Activated B cell treated with CpG ODN at 0.5 μM for 24 hours (primary cell): Measurements from ENCODE around the gene MYLK. TPM values are rescaled to one million over a fixed set of nuclear protein-coding genes. Genes with fewer than 3 reads are reported as not detected.

Experiments
- ATAC-seq: fragments of 200-7000 bp; cut with Tn5 transposase; one replicate; pipeline ENCODE4 v1.10.0; 2021; ENCODE audit warnings: low read depth, mild to moderate bottlenecking, moderate library complexity
- CTCF ChIA-PET: fragments of 350-600 bp; sonication (Branson Sonifier 250); formaldehyde crosslinking; loops from one replicate; lab custom pipeline; 2021; ENCODE audit warnings: antibody characterized with exemption; lab: Charles Lee
- POLR2A ChIA-PET: fragments of 350-600 bp; sonication (Branson Sonifier 250); formaldehyde crosslinking; loops from one replicate; lab custom pipeline; 2021; ENCODE audit warnings: antibody characterized with exemption; lab: Charles Lee
- DNase-seq: peaks from one replicate; pipeline ENCODE4 v3.0.0; 2022
- H3K27ac Mint-ChIP-seq: one replicate; pipeline ENCODE4 v1.8.0; 2020; ENCODE audit warnings: mixed read lengths
- H3K27me3 Mint-ChIP-seq: one replicate; pipeline ENCODE4 v1.8.0; 2021; ENCODE audit warnings: mixed read lengths
- H3K36me3 Mint-ChIP-seq: one replicate; pipeline ENCODE4 v1.8.0; 2021; ENCODE audit warnings: low read depth, mixed read lengths
- H3K4me1 Mint-ChIP-seq: one replicate; pipeline ENCODE4 v1.8.0; 2021; ENCODE audit warnings: mixed read lengths
- H3K4me3 Mint-ChIP-seq: one replicate; pipeline ENCODE4 v1.8.0; 2020; ENCODE audit warnings: mild to moderate bottlenecking, mixed read lengths
- H3K9me3 Mint-ChIP-seq: one replicate; pipeline ENCODE4 v1.8.0; 2020; ENCODE audit warnings: mixed read lengths
- CTCF ChIP-seq: fragments of 200-600 bp; IDR thresholded peaks from one replicate; pipeline ENCODE4 v1.8.0; 2022; ENCODE audit warnings: antibody characterized with exemption, mild to moderate bottlenecking
- intact Hi-C: fragments of 100-400 bp; cut with micrococcal nuclease; formaldehyde crosslinking; loops from one replicate; pipeline ENCODE4 v1.15.1; 2024
- total RNA-seq: library from RNA; stranded (reverse); gene quantifications from 2 replicates; pipeline ENCODE4 v1.2.3, GENCODE V29; 2022

Gene MYLK
- total RNA-seq, 1 donor from 2014 or later = not detected

GRCh38 chr3:123682302-123682701 lies 201.8 kb downstream of the MYLK start:
- H3K36me3 Mint-ChIP-seq = no peaks in the 10 kb centered on the region
- no peaks in the 10 kb centered on the region for H3K4me1 Mint-ChIP-seq
- no peaks in the 10 kb centered on the region for H3K9me3 Mint-ChIP-seq
- DNase-seq (no peak), ATAC-seq (no peak)
- no peak overlapping the region for H3K4me3 Mint-ChIP-seq
- intact Hi-C loops = no loop called here
- no peak overlapping the region for H3K27ac Mint-ChIP-seq
- TF ChIP-seq CTCF = no peak
- H3K27me3 Mint-ChIP-seq = peaks cover 5% of the 10 kb centered on the region
- ChIA-PET POLR2A (no interaction called here), CTCF (no interaction called here)

GRCh38 chr3:123679712-123680386 lies 204.3 kb downstream of the MYLK start:
- TF ChIP-seq CTCF = no peak
- H3K36me3 Mint-ChIP-seq = no peaks in the 10 kb centered on the region
- H3K4me3 Mint-ChIP-seq = no peak overlapping the region
- DNase-seq = no peak
- H3K27me3 Mint-ChIP-seq = peaks cover 11% of the 10 kb centered on the region
- no peaks in the 10 kb centered on the region for H3K4me1 Mint-ChIP-seq
- ATAC-seq = no peak
- POLR2A ChIA-PET = no interaction called here
- no peak overlapping the region for H3K27ac Mint-ChIP-seq
- CTCF ChIA-PET = no interaction called here
- H3K9me3 Mint-ChIP-seq = no peaks in the 10 kb centered on the region
- intact Hi-C loops = no loop called here

- no peak for TF ChIP-seq CTCF
- ChIA-PET CTCF (no interaction called here), POLR2A (no interaction called here)
- no peaks in the 10 kb centered on the region for H3K4me1 Mint-ChIP-seq
- ATAC-seq = no peak
- intact Hi-C loops = no loop called here
- no peaks in the 10 kb centered on the region for H3K36me3 Mint-ChIP-seq
- no peaks in the 10 kb centered on the region for H3K9me3 Mint-ChIP-seq
- H3K27ac Mint-ChIP-seq = no peak overlapping the region
- H3K4me3 Mint-ChIP-seq = no peak overlapping the region
- no peak for DNase-seq
- peaks cover 11% of the 10 kb centered on the region for H3K27me3 Mint-ChIP-seq
These were observed 206.0 kb downstream of the MYLK start for GRCh38 chr3:123678108-123678511.

- H3K4me1 Mint-ChIP-seq = peaks cover 17% of the 10 kb centered on the region
- ATAC-seq (no peak), DNase-seq (no peak)
- CTCF ChIA-PET = no interaction called here
- H3K27me3 Mint-ChIP-seq = peaks cover 18% of the 10 kb centered on the region
- no peak overlapping the region for H3K27ac Mint-ChIP-seq
- no peak overlapping the region for H3K4me3 Mint-ChIP-seq
- no peaks in the 10 kb centered on the region for H3K9me3 Mint-ChIP-seq
- intact Hi-C loops = no loop called here
- TF ChIP-seq CTCF = no peak
- H3K36me3 Mint-ChIP-seq = no peaks in the 10 kb centered on the region
- POLR2A ChIA-PET = interaction anchor here (0.7 kb wide), 1 partner anchor 50 kb away, joined by 4 read pairs; no protein-coding TSS in a partner anchor
These were observed 211.5 kb downstream of the MYLK start for GRCh38 chr3:123672429-123673146.

GRCh38 chr3:123670743-123671142 lies 213.4 kb downstream of the MYLK start:
- H3K4me3 Mint-ChIP-seq = no peak overlapping the region
- no peaks in the 10 kb centered on the region for H3K36me3 Mint-ChIP-seq
- H3K4me1 Mint-ChIP-seq = peaks cover 27% of the 10 kb centered on the region
- peaks cover 15% of the 10 kb centered on the region for H3K27me3 Mint-ChIP-seq
- H3K27ac Mint-ChIP-seq = no peak overlapping the region
- DNase-seq = no peak
- ChIA-PET CTCF (no interaction called here), POLR2A (no interaction called here)
- intact Hi-C loops = no loop called here
- H3K9me3 Mint-ChIP-seq = no peaks in the 10 kb centered on the region
- ATAC-seq = no peak
- no peak for TF ChIP-seq CTCF
